ENCODE results near the gene CMIP.

The CMIP gene

DNA sequence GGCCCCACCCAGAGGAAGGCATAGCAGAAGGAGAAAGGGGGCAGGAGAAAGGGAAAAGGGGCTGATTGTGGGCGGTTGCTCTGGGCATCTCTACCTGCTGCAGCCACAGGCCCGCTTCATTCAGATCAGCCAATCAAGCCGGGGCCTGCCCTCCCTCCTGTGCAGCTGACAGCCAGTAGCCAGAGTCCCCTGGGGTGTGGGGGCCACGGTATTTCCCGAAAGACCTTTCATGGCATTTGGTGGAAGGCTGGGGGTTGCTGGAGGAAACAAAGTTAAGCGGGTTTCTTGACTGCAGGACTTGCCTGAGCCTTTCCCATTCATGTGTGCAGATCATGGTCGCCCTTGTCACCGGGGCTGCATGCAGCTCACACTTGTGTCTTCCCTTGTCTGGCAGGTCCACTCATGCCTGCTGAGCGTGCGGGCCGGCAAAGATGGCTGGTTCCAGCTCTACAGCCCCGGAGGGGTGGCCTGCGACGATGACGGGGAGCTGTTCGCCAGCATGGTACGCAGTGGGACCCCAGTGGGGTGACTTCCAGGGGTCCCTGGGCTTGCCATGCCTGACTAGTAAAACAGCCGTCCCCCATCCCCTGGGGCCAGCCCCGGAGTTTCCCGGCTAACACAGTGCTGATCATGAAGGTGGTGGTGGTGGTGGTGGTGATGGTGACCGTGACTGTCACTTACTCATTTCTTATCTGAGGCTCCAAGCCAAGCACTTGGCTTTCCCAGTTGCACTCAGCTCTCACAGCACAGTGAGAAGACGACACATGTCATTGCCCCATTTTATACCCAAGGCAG, 251.8 kb downstream of the CMIP start:
- no peak for DNase-seq (ENCODE audit: low read depth in 2 of 2, low spot score in 1 of 2)

DNA sequence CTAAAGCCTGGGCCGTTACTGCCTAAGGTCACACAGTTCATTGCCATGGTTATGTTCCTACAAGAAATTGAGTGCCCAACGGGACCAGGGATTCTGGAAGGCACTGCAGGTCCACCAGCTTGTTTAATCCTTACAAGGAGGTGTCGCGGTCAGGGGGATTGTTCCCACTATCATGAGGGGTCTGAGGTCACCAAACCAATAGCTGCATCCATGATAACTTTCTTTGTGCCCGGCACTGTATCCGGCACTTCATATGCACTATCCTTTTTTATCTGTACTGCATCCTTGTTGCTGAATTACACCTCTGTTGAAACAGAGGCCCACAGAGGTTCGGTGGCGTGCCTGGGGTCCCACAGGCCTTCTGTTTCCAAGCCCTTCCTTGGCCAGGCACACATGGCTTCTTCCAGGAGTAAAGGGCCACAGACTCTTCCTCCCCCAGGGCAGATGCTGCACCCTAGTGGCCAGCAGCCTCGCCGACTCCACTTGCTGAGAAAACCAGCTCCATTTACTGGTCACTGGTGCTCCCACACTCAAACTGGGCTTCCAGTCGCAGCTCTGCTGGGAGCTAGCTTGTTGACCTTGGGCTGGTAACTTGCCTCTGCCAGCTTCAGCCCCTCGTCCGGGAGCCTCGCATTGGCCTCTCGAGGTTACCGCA, 252.5 kb downstream of the CMIP start:
- DNase-seq (ENCODE audit: low read depth in 2 of 2, low spot score in 1 of 2) = peak; percentile 8 to 12

- no peak for DNase-seq (ENCODE audit: low read depth in 2 of 2, low spot score in 1 of 2)
These were observed 253.2 kb downstream of the CMIP start for GRCh38 chr16:81697616-81698309.

GRCh38 chr16:81698310-81698641, 253.7 kb downstream of the CMIP start:
- DNase-seq (ENCODE audit: low read depth in 2 of 2, low spot score in 1 of 2) = no peak

GRCh38 chr16:81699596-81699995, 255.0 kb downstream of the CMIP start:
- DNase-seq (ENCODE audit: low read depth in 2 of 2, low spot score in 1 of 2) = no peak

DNA sequence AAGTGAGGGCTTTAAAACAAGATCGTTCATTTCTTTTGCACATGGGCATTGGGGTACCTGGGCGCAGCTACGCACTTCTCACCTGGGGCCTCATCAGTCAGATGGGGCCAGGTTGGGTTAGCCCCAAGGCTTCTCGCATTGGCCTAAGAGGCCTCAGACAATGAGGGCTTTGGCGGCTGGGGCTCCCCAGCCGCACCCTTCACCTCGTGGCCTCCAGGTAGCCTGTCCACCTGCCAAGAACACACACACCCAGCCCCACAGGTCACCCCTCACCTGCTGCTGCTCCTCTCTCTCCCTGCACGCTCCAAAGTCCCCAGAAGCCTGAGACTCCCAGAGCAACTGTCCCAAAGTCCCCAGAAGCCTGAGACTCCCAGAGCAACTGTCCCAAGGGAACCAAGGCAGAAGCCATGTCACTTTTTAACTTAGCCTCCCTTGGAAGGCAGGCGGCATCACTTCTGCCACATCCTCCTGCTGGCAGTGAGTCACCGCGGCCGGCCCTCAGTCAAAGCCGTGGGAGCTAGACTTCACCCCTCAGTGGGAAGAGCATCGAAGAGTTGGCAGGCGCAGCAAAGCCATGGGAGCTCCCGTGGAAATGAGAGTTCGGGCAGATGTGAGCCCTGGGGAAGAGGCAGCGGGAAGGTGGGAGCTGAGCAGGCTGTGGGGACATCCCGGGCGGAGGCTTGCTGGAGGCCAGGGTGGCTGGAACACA, 255.6 kb downstream of the CMIP start:
- DNase-seq (ENCODE audit: low read depth in 2 of 2, low spot score in 1 of 2) = no peak

- DNase-seq (ENCODE audit: low read depth in 2 of 2, low spot score in 1 of 2) = no peak
These were observed 256.2 kb downstream of the CMIP start for GRCh38 chr16:81700780-81701165.

DNA sequence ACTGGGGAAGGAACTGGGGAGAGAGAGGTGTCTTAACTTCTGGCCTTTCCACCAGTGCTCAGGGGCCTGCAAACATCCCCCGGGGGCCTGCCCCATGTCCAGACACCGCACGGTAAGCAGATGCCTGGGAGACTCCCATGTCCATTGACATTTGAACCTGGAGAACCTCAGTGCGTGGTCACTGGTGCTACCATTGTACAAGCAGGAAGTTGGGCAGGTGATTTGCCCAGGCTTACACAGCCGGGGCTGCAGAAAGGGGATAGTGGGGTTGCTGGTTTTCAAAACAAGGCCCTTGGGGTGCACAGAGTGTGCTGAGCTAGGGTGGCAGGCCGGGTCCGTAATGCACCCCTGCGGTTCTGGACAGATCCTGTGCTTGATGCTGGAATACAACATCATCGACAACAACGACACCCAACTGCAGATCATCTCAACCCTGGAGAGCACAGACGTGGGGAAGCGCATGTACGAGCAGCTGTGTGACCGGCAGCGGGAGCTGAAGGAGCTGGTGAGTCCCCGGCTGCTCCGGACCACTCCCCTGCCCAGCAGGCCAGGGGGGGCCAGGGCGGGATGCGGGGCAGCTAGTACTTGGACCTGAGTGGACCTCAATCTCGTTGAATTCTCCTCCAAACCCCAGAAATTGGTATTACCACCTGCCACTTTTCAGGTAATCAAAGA, 256.8 kb downstream of the CMIP start:
- DNase-seq (ENCODE audit: low read depth in 2 of 2, low spot score in 1 of 2) = no peak

DNA sequence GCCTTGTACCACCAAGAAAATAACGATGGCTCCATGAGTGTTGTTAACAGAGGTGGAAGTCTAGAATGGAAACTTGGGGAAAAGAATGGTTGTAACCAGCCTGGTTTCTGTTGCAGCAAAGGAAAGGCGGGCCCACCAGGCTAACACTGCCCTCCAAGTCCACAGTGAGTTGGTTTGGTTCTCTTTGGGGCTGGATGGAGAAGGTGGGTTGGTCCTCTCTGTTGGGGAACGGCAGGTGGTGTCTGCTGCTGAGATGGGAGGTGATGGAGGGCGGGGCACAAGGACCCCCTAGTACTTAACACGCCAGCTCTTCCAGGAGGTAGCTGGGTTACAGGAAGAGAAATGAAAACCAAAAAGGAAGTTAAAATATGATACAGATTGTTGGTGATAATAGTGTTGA, 257.9 kb downstream of the CMIP start:
- DNase-seq (ENCODE audit: low read depth in 2 of 2, low spot score in 1 of 2) = no peak

DNA sequence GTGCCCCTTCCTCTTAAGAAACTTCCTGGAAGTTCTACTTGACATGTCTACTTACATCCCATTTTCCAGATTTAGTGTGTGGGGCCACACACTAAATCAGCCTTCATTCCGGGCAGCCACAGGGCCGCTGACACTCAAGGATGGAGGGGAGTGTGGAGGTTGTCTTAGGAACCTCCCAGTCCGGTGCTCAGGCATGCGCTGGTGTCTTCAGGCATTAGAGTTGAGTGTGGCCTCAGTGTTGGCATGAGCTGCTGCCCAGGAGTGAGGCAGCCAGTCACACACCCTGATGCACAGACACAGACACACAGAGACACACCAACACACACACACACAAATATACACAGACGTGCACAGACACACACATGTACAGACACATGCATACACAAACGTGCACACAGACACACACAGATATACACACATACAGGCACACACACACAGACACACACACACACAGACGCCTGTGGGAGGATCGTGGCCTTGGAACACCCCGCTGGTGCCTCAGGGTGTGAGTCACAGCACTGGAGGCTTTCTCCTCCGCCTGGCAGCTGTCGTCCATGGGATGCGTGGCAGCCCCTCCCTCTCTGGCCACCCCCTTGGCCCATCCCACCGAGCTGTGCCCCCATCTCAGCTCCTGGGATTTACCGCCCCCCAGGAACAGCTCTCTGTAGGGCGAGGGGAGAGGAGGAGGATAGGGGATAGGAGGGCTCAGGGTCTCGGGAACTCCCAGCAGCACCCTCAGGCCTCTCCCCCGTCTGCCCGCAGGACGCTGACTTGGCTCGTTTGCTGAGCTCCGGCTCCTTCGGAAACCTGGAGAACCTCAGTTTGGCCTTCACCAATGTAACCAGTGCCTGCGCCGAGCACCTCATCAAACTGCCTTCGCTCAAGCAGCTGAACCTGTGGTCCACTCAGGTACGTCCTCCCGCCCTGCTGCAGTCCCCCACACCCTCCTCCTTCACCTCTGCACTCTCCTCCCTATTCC, 258.9 kb downstream of the CMIP start:
- no peak for DNase-seq (ENCODE audit: low read depth in 2 of 2, low spot score in 1 of 2)

DNA sequence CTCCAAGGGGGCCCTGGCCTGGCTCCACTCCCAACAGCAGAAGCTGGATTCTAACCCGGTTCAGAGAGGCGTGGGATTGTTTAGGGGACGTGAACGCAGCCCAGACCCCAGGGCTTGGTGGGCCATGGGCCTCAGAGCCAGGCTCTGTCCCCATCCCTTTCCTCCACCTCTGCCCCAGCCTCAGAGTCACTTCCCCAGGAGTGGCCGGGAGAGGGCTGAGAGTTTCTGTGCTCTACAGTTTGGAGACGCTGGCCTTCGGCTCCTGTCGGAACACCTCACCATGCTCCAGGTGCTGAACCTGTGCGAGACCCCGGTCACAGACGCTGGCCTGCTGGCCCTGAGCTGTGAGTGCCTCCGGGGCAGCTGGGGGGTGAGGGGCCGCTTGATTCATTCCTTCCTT, 260.7 kb downstream of the CMIP start:
- DNase-seq (ENCODE audit: low read depth in 2 of 2, low spot score in 1 of 2) = no peak

DNA sequence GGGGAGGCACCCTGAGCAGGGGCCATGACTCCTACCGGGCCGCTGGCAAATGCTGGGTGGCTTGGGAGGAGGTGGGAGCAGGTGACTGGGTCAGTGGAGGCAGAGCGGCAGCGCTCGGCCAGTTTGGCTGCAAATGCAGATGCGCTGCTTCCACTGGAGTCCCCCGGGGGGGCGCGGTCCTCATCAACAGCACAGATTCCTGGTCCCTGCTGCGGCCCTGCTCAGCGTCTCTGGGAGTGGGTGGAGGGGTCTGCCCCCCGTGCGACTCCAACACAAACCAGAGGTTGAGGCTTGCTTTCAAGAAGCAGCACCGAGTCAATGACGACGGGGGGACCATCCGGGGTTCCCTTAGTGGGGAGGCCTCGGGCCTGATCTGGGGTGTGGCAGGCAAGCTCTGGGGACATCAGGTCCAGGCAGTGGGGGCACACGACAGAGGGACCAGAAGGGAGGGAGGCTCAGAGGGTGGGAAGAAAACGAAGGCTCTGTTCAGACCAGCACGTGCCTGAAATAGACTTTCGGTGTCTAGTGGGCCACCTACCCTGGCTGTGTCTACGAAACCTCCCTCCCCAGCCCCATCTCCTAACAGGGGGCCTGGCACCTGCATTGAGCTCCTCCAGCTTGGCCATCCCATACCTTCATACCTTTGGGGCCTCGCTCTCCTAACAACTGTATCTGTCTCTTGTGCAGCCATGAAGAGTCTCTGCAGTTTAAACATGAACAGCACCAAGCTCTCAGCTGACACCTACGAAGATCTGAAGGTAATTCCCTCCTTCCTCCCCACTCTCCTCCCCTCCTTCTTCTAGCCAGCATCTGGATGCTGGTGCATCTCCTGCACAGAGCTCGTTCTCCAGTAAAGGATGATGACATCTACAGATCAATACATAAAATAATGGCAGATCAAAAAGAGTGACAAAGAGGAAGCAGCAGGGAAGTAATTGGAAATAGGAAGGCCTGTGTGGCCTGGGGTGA, 262.0 kb downstream of the CMIP start:
- no peak for DNase-seq (ENCODE audit: low read depth in 2 of 2, low spot score in 1 of 2)

DNA sequence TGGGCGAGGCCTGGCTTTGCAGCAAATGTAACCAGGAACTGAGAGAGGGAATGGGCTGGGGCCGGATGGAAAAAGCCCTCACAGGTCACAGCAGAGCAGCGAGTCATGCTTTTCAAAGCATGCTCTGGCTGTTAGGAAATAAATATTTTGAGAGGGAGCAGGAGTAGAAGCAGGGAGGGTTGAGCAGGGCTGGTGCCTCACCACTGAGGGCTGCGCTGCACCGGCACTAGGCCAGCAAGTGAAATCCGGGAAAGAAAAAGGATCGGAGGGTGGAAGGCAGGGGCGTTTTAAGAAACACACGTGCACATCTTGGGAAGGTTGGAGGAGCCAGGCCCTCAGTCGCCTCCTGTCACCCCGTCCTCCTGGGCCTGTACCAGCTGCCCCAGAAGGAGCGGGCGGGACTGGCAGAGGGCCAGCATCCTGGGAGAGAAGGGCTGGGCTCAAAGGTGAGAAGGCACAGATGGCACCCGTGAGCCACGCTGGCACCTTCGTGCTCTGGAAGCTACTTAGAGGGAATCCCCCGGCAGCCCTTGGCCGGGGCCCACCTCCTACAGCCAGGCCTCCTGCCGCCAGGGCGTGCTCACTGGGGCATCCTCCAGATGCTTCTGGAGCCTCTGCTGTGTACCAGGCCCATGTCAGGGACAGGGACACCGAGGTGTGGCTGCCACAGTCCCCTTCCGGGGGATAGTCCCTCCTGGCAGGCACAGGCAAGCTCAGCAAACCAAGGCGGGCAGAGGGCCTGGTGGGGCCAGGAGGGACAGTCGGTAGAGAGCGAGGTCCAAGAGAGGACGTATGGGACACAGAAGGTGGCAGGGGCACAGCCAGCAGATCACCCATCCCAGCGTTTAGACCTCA, 263.0 kb downstream of the CMIP start:
- DNase-seq (ENCODE audit: low read depth in 2 of 2, low spot score in 1 of 2) = no peak

GRCh38 chr16:81708266-81709015, 263.8 kb downstream of the CMIP start:
- DNase-seq (ENCODE audit: low read depth in 2 of 2, low spot score in 1 of 2) = no peak

DNA sequence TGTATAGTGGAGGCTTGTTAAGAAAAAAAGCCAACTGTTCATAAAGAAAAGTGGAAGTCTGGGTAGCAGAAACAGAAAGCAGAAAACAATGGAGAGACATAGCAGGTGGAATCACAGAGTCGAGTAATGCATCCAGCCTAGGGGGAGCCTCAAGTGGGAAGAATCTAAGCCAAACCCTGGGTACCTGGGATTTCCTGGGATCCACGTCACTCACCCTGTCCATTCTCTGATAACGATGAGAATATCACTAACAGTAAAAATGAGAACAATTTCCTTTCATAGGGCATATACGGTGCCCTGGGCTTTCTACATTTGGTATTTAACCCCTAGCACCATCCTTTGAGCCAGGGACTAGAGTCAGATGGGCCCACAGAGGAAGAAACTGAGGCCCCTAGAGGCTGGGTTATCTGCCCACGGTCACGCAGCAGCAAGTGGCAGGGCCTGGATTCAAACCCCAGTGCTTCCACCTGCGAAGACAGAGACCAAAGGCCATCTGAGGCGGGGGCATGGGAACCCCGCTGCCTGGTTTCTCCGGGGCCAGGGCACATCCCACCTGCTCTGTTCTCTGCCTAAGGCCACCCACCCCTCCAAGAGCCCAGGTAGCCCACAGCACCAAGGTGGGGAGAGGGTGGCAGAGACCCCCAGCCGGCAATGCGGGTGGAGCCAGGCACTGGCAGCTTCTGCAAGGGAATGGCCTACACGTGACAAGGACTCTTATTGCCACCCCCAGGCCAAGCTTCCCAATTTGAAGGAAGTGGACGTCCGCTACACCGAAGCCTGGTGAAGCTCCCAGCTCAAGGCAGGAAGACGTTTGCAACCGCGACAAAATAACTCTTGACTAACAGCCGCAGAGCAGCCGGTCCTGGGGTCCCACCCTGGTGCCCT, 264.6 kb downstream of the CMIP start:
- no peak for DNase-seq (ENCODE audit: low read depth in 2 of 2, low spot score in 1 of 2)

DNA sequence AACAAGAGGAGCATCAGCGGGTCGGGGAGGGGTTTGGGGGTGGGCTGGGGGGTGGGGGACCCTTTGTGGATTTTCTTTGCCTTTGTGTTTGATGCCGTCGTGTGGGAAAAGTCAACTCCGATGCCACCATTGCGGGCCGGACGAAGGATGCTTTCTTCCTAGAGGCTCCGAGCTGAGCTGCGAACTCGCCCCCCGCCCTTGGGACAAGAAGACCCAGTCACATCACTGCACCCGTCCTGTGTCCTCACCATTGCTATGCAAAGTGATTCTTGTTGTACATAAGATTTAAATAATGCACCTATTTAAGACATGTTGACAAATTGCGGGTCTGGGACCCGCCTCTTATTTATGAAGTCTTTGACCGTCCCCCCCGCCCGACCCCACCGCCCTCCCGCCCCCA, 265.4 kb downstream of the CMIP start:
- DNase-seq (ENCODE audit: low read depth in 2 of 2, low spot score in 1 of 2) = no peak

All from stimulated activated CD8-positive, alpha-beta memory T cell treated with anti-CD3 and anti-CD28 coated beads, Interleukin-4, amount 100 ng/mL, for 4 hours (primary cell).